Measurements from ENCODE around the gene FILIP1L. TPM values are rescaled to one million over a fixed set of nuclear protein-coding genes. Genes with fewer than 3 reads are reported as not detected.

Gene FILIP1L
- total RNA-seq, 2 experiments from 2014 or later: 0.24 TPM; not detected in 1

- DNase-seq: no peak
- Mint-ChIP-seq H3K4me3 (no peak overlapping the region), H3K4me1 (ENCODE audit: low read depth) (peaks cover 2% of the 10 kb centered on the region), H3K36me3 (ENCODE audit: low read depth) (peaks cover 48% of the 10 kb centered on the region), H3K27me3 (ENCODE audit: low read depth) (no peaks in the 10 kb centered on the region), H3K9me3 (peaks cover 3% of the 10 kb centered on the region), H3K27ac (no peak overlapping the region)
- CTCF ChIA-PET: interaction anchor here (1.3 kb wide), 1 partner anchor 60 kb away, joined by 3 read pairs; no protein-coding TSS in a partner anchor
- intact Hi-C loops (cut with micrococcal nuclease): no loop called here
These were observed 35.6 kb upstream of the FILIP1L start for GRCh38 chr3:100149713-100150415.

- no peak overlapping the region for H3K4me3 Mint-ChIP-seq
- H3K9me3 Mint-ChIP-seq: peaks cover 3% of the 10 kb centered on the region
- CTCF ChIA-PET: interaction anchor here (0.7 to 1.3 kb wide), 2 partner anchors 26 to 59 kb away, joined by 3 read pairs; no protein-coding TSS in a partner anchor
- H3K4me1 Mint-ChIP-seq (ENCODE audit: low read depth): peaks cover 2% of the 10 kb centered on the region
- intact Hi-C loops (cut with micrococcal nuclease): no loop called here
- peaks cover 46% of the 10 kb centered on the region for H3K36me3 Mint-ChIP-seq (ENCODE audit: low read depth)
- no peaks in the 10 kb centered on the region for H3K27me3 Mint-ChIP-seq (ENCODE audit: low read depth)
- DNase-seq: no peak
- no peak overlapping the region for H3K27ac Mint-ChIP-seq
These were observed 34.8 kb upstream of the FILIP1L start for GRCh38 chr3:100149130-100149529.

- Mint-ChIP-seq H3K36me3 (ENCODE audit: low read depth) (peaks cover 28% of the 10 kb centered on the region), H3K4me1 (ENCODE audit: low read depth) (peaks cover 2% of the 10 kb centered on the region), H3K9me3 (peaks cover 15% of the 10 kb centered on the region), H3K4me3 (no peak overlapping the region), H3K27ac (no peak overlapping the region), H3K27me3 (ENCODE audit: low read depth) (no peaks in the 10 kb centered on the region)
- CTCF ChIA-PET: interaction anchor here (0.6 kb wide), 1 partner anchor 122 kb away, joined by 5 read pairs; no protein-coding TSS in a partner anchor
- intact Hi-C loops (cut with micrococcal nuclease): no loop called here
- no peak for DNase-seq
These were observed 30.1 kb upstream of the FILIP1L start for GRCh38 chr3:100144255-100144866.

- Mint-ChIP-seq H3K27ac (no peak overlapping the region), H3K36me3 (ENCODE audit: low read depth) (peaks cover 24% of the 10 kb centered on the region)
- CTCF ChIA-PET: no interaction called here
These were observed 27.3 kb upstream of the FILIP1L start for GRCh38 chr3:100141586-100141985.

GRCh38 chr3:100140976-100141375, 26.7 kb upstream of the FILIP1L start:
- CTCF ChIA-PET: no interaction called here
- H3K27ac Mint-ChIP-seq: no peak overlapping the region
- DNase-seq: no peak
- H3K4me1 Mint-ChIP-seq (ENCODE audit: low read depth): no peaks in the 10 kb centered on the region
- intact Hi-C loops (cut with micrococcal nuclease): no loop called here
- H3K4me3 Mint-ChIP-seq: no peak overlapping the region
- peaks cover 24% of the 10 kb centered on the region for H3K36me3 Mint-ChIP-seq (ENCODE audit: low read depth)
- no peaks in the 10 kb centered on the region for H3K27me3 Mint-ChIP-seq (ENCODE audit: low read depth)
- peaks cover 15% of the 10 kb centered on the region for H3K9me3 Mint-ChIP-seq

More at GRCh38 chr3:100141586-100141985, 27.3 kb upstream of the FILIP1L start:
- Mint-ChIP-seq H3K4me1 (ENCODE audit: low read depth) (no peaks in the 10 kb centered on the region), H3K27me3 (ENCODE audit: low read depth) (no peaks in the 10 kb centered on the region), H3K4me3 (no peak overlapping the region), H3K9me3 (peaks cover 15% of the 10 kb centered on the region)
- intact Hi-C loops (cut with micrococcal nuclease): no loop called here
- no peak for DNase-seq

GRCh38 chr3:100136921-100137320, 22.6 kb upstream of the FILIP1L start:
- Mint-ChIP-seq H3K27ac (no peak overlapping the region), H3K36me3 (ENCODE audit: low read depth) (peaks cover 12% of the 10 kb centered on the region), H3K4me3 (no peak overlapping the region), H3K27me3 (ENCODE audit: low read depth) (no peaks in the 10 kb centered on the region), H3K4me1 (ENCODE audit: low read depth) (no peaks in the 10 kb centered on the region), H3K9me3 (peaks cover 2% of the 10 kb centered on the region)
- intact Hi-C loops (cut with micrococcal nuclease): no loop called here
- CTCF ChIA-PET: interaction anchor here (0.6 kb wide), 1 partner anchor 425 kb away, joined by 3 read pairs; no protein-coding TSS in a partner anchor
- no peak for DNase-seq

GRCh38 chr3:100131241-100131640, 16.9 kb upstream of the FILIP1L start:
- Mint-ChIP-seq H3K36me3 (ENCODE audit: low read depth) (no peaks in the 10 kb centered on the region), H3K27ac (no peak overlapping the region), H3K4me3 (no peak overlapping the region), H3K27me3 (ENCODE audit: low read depth) (no peaks in the 10 kb centered on the region), H3K9me3 (no peaks in the 10 kb centered on the region), H3K4me1 (ENCODE audit: low read depth) (no peaks in the 10 kb centered on the region)
- CTCF ChIA-PET: no interaction called here
- no peak for DNase-seq
- intact Hi-C loops (cut with micrococcal nuclease): no loop called here

- no peaks in the 10 kb centered on the region for H3K27me3 Mint-ChIP-seq (ENCODE audit: low read depth)
- DNase-seq: no peak
- intact Hi-C loops (cut with micrococcal nuclease): no loop called here
- H3K27ac Mint-ChIP-seq: no peak overlapping the region
- no peaks in the 10 kb centered on the region for H3K9me3 Mint-ChIP-seq
- CTCF ChIA-PET: no interaction called here
- no peak overlapping the region for H3K4me3 Mint-ChIP-seq
- H3K36me3 Mint-ChIP-seq (ENCODE audit: low read depth): no peaks in the 10 kb centered on the region
- no peaks in the 10 kb centered on the region for H3K4me1 Mint-ChIP-seq (ENCODE audit: low read depth)
These were observed 15.6 kb upstream of the FILIP1L start for GRCh38 chr3:100129941-100130340.

GRCh38 chr3:100128565-100128964, 14.3 kb upstream of the FILIP1L start:
- intact Hi-C loops (cut with micrococcal nuclease): no loop called here
- no peak for DNase-seq
- no peaks in the 10 kb centered on the region for H3K4me1 Mint-ChIP-seq (ENCODE audit: low read depth)
- no peak overlapping the region for H3K4me3 Mint-ChIP-seq
- no peaks in the 10 kb centered on the region for H3K9me3 Mint-ChIP-seq
- CTCF ChIA-PET: no interaction called here
- no peaks in the 10 kb centered on the region for H3K27me3 Mint-ChIP-seq (ENCODE audit: low read depth)
- no peaks in the 10 kb centered on the region for H3K36me3 Mint-ChIP-seq (ENCODE audit: low read depth)
- no peak overlapping the region for H3K27ac Mint-ChIP-seq

GRCh38 chr3:100127792-100128191, 13.5 kb upstream of the FILIP1L start:
- Mint-ChIP-seq H3K4me3 (no peak overlapping the region), H3K9me3 (no peaks in the 10 kb centered on the region), H3K4me1 (ENCODE audit: low read depth) (no peaks in the 10 kb centered on the region), H3K27me3 (ENCODE audit: low read depth) (no peaks in the 10 kb centered on the region), H3K27ac (no peak overlapping the region), H3K36me3 (ENCODE audit: low read depth) (no peaks in the 10 kb centered on the region)
- intact Hi-C loops (cut with micrococcal nuclease): no loop called here
- CTCF ChIA-PET: no interaction called here
- DNase-seq: no peak

- no peaks in the 10 kb centered on the region for H3K36me3 Mint-ChIP-seq (ENCODE audit: low read depth)
- H3K4me3 Mint-ChIP-seq: no peak overlapping the region
- no peaks in the 10 kb centered on the region for H3K4me1 Mint-ChIP-seq (ENCODE audit: low read depth)
- CTCF ChIA-PET: no interaction called here
- H3K9me3 Mint-ChIP-seq: no peaks in the 10 kb centered on the region
- H3K27me3 Mint-ChIP-seq (ENCODE audit: low read depth): no peaks in the 10 kb centered on the region
- H3K27ac Mint-ChIP-seq: no peak overlapping the region
- DNase-seq: no peak
- intact Hi-C loops (cut with micrococcal nuclease): no loop called here
These were observed 11.0 kb upstream of the FILIP1L start for GRCh38 chr3:100125161-100125938.

- no peaks in the 10 kb centered on the region for H3K36me3 Mint-ChIP-seq (ENCODE audit: low read depth)
- no peaks in the 10 kb centered on the region for H3K4me1 Mint-ChIP-seq (ENCODE audit: low read depth)
- H3K4me3 Mint-ChIP-seq: no peak overlapping the region
- H3K27ac Mint-ChIP-seq: no peak overlapping the region
- intact Hi-C loops (cut with micrococcal nuclease): no loop called here
- no peak for DNase-seq
- H3K27me3 Mint-ChIP-seq (ENCODE audit: low read depth): no peaks in the 10 kb centered on the region
- CTCF ChIA-PET: no interaction called here
- H3K9me3 Mint-ChIP-seq: no peaks in the 10 kb centered on the region
These were observed 10.0 kb upstream of the FILIP1L start for GRCh38 chr3:100124201-100124761.
